ENCODE data around the gene CCS.

DNA sequence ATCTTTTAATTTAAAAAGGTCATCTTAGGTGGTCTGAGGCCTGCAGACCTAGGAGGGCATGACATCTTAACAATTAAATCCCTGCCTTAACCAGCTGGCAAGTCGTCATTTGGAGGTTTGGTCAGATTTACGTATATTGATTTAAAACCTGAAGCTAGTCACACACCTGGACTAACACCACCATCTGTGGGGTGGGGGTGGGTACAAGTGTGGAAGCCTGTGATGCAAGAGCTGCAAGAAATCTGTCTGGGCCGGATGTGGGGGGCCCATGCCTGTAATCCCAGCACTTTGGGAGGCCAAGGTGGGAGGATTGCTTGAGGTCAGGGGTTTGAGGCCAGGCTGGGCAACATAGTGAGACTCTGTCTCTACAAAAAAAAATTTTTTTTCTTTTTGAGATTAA, 11.7 kb upstream of the CCS start:
- TF ChIP-seq, protein P1, sequence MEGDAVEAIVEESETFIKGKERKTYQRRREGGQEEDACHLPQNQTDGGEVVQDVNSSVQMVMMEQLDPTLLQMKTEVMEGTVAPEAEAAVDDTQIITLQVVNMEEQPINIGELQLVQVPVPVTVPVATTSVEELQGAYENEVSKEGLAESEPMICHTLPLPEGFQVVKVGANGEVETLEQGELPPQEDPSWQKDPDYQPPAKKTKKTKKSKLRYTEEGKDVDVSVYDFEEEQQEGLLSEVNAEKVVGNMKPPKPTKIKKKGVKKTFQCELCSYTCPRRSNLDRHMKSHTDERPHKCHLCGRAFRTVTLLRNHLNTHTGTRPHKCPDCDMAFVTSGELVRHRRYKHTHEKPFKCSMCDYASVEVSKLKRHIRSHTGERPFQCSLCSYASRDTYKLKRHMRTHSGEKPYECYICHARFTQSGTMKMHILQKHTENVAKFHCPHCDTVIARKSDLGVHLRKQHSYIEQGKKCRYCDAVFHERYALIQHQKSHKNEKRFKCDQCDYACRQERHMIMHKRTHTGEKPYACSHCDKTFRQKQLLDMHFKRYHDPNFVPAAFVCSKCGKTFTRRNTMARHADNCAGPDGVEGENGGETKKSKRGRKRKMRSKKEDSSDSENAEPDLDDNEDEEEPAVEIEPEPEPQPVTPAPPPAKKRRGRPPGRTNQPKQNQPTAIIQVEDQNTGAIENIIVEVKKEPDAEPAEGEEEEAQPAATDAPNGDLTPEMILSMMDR (conservative IDR thresholded peaks at IDR 0.05; ENCODE audit: low read length), result no peak
- no peak for TF ChIP-seq EZH2phosphoT487 (IDR thresholded peaks at IDR 0.05; ENCODE audit: borderline replicate concordance, low read depth, low read length)
